OCI-LY7 (cell line): ENCODE results near the gene ACOT8. TPM values are rescaled to one million over a fixed set of nuclear protein-coding genes. Genes with fewer than 3 reads are reported as not detected.

ENCODE experiments used
- BruUV-seq: library from RNA; stranded (reverse); fragments of 400-500 nt; replicated peaks from 2 replicates; lab custom pipeline; 2021; lab: Mats Ljungman, UMichigan
- CTCF ChIA-PET: fragments of 300-600 bp; sonication (Branson Sonifier 250); formaldehyde crosslinking; loops from one replicate; lab custom pipeline; 2022; ENCODE audit warnings: antibody characterized with exemption; ENCODE audit not compliant: unreplicated experiment; lab: Charles Lee
- POLR2A ChIA-PET: fragments of 300-600 bp; sonication (Branson Sonifier 250); formaldehyde crosslinking; loops from one replicate; lab custom pipeline; 2022; ENCODE audit warnings: antibody characterized with exemption; lab: Charles Lee
- DNase-seq: peaks from one replicate; pipeline ENCODE4 v3.0.0-alpha.2; 2015; ENCODE audit warnings: low spot score
- H2AFZ ChIP-seq: fragments of 200-600 bp; sonication (generic), shearing (Covaris generic); 2 replicates; pipeline ENCODE4 v1.6.1; 2014; ENCODE audit warnings: mild to moderate bottlenecking, antibody characterized with exemption, low read length, moderate library complexity
- H3K27ac ChIP-seq: fragments of 200-600 bp; sonication (generic); 2 replicates; pipeline ENCODE4 v1.5.1; 2014; ENCODE audit warnings: mixed run types, low read depth, mild to moderate bottlenecking, moderate library complexity, low read length, inconsistent platforms; ENCODE audit not compliant: poor library complexity, severe bottlenecking
- H3K36me3 ChIP-seq: fragments of 200-600 bp; sonication (generic); 2 replicates; pipeline ENCODE4 v1.6.1; 2014; ENCODE audit warnings: mild to moderate bottlenecking, antibody characterized with exemption, low read length, moderate library complexity, mixed read lengths; ENCODE audit not compliant: insufficient read depth
- H3K4me1 ChIP-seq: fragments of 200-600 bp; sonication (generic); 2 replicates; pipeline ENCODE4 v1.5.1; 2014; ENCODE audit warnings: mild to moderate bottlenecking, low read length; ENCODE audit not compliant: insufficient read depth, poor library complexity, severe bottlenecking
- H3K4me2 ChIP-seq: fragments of 200-600 bp; sonication (generic); 2 replicates; pipeline ENCODE4 v1.6.1; 2014; ENCODE audit warnings: mild to moderate bottlenecking, low read length
- H3K4me3 ChIP-seq: fragments of 200-600 bp; sonication (generic); 2 replicates; pipeline ENCODE4 v1.5.1; 2014; ENCODE audit warnings: mild to moderate bottlenecking, low read depth, low read length; ENCODE audit not compliant: poor library complexity, severe bottlenecking
- H3K79me2 ChIP-seq: fragments of 200-600 bp; sonication (generic); 2 replicates; pipeline ENCODE4 v1.6.1; 2016; ENCODE audit warnings: low read depth, mild to moderate bottlenecking, low read length, moderate library complexity, mixed read lengths; ENCODE audit not compliant: insufficient read depth
- H3K9me2 ChIP-seq: fragments of 200-600 bp; sonication (generic); 2 replicates; pipeline ENCODE4 v1.6.1; 2016; ENCODE audit warnings: mild to moderate bottlenecking, low read length, mixed read lengths; ENCODE audit not compliant: insufficient read depth
- H3K9me3 ChIP-seq: fragments of 200-600 bp; sonication (generic); 2 replicates; pipeline ENCODE4 v1.6.1; 2014; ENCODE audit warnings: mild to moderate bottlenecking, mixed run types, low read length, mixed read lengths
- H4K20me1 ChIP-seq: fragments of 200-600 bp; sonication (generic); 2 replicates; pipeline ENCODE4 v1.6.1; 2014; ENCODE audit warnings: mild to moderate bottlenecking, antibody characterized with exemption, low read length, moderate library complexity, mixed read lengths; ENCODE audit not compliant: insufficient read depth
- CTCF ChIP-seq: fragments of 200-600 bp; sonication (generic); conservative IDR thresholded peaks from 2 replicates; pipeline ENCODE4 v1.5.1; 2014; ENCODE audit warnings: mild to moderate bottlenecking, antibody characterized with exemption, low read length, moderate library complexity, mixed read lengths
- EZH2phosphoT487 ChIP-seq: fragments of 200-600 bp; sonication (generic); IDR thresholded peaks from 2 replicates; pipeline ENCODE4 v1.6.1; 2018; ENCODE audit warnings: low read depth, borderline replicate concordance, mild to moderate bottlenecking, mixed run types, antibody characterized with exemption, low read length, moderate library complexity, mixed read lengths
- intact Hi-C: fragments of 100-400 bp; cut with micrococcal nuclease; formaldehyde crosslinking; loops from one replicate; pipeline ENCODE4 v1.10.0; 2022; ENCODE audit not compliant: unreplicated experiment
- total RNA-seq, 2 experiments: library from RNA; depleted of rRNA in 1 of 2; stranded (reverse); fragments of >200 nt in 1 of 2; shearing (Covaris generic) in 1 of 2; gene quantifications; 2 replicates each; pipeline ENCODE4 v1.2.3, GENCODE V29; 2014 to 2022

Gene ACOT8
- total RNA-seq, 2 experiments from 2014 or later, result 28.2 to 37.1 TPM

- Histone ChIP-seq H2AFZ (no peak overlapping the region), H3K4me1 (no peaks in the 10 kb centered on the region), H3K9me3 (no peaks in the 10 kb centered on the region), H3K79me2 (no peaks in the 10 kb centered on the region), H3K4me2 (no peak overlapping the region), H4K20me1 (no peaks in the 10 kb centered on the region), H3K4me3 (no peak overlapping the region), H3K27ac (no peak overlapping the region), H3K36me3 (no peaks in the 10 kb centered on the region), H3K9me2 (no peaks in the 10 kb centered on the region)
- intact Hi-C loops, result no loop called here
- no peak for DNase-seq
- ChIA-PET CTCF (interaction anchor here (0.5 to 0.6 kb wide), 2 partner anchors 14 to 1184 kb away, joined by 3 to 4 read pairs; no protein-coding TSS in a partner anchor), POLR2A (no interaction called here)
- TF ChIP-seq EZH2phosphoT487 (no peak), CTCF (no peak)
- no TSS peak for BruUV-seq
These were observed 30.7 kb downstream of the ACOT8 start for GRCh38 chr20:45826381-45827019.

GRCh38 chr20:45823949-45824835, 33.0 kb downstream of the ACOT8 start:
- no peaks in the 10 kb centered on the region for H3K9me2 ChIP-seq
- H3K4me3 ChIP-seq, result no peak overlapping the region
- peak; percentile 59 for DNase-seq
- POLR2A ChIA-PET, result interaction anchor here (0.6 kb wide), 1 partner anchor 28 kb away, joined by 3 read pairs; no protein-coding TSS in a partner anchor
- no peaks in the 10 kb centered on the region for H4K20me1 ChIP-seq
- no peak overlapping the region for H2AFZ ChIP-seq
- no peaks in the 10 kb centered on the region for H3K4me1 ChIP-seq
- no peak for TF ChIP-seq EZH2phosphoT487
- TF ChIP-seq CTCF, result peak; percentile 64
- H3K4me2 ChIP-seq, result no peak overlapping the region
- intact Hi-C loops, result loop anchor here (1.0 kb wide), 1 partner anchor 139 kb away; no protein-coding TSS in a partner anchor
- H3K36me3 ChIP-seq, result no peaks in the 10 kb centered on the region
- H3K27ac ChIP-seq, result no peak overlapping the region
- no TSS peak for BruUV-seq
- H3K9me3 ChIP-seq, result no peaks in the 10 kb centered on the region
- no peaks in the 10 kb centered on the region for H3K79me2 ChIP-seq
- CTCF ChIA-PET, result no interaction called here
